ENCODE data around the gene IFT43. TPM values are rescaled to one million over a fixed set of nuclear protein-coding genes. Genes with fewer than 3 reads are reported as not detected.

IFT43 gene
- total RNA-seq, 1 donor from 2014 or later: 52.1 TPM

DNA sequence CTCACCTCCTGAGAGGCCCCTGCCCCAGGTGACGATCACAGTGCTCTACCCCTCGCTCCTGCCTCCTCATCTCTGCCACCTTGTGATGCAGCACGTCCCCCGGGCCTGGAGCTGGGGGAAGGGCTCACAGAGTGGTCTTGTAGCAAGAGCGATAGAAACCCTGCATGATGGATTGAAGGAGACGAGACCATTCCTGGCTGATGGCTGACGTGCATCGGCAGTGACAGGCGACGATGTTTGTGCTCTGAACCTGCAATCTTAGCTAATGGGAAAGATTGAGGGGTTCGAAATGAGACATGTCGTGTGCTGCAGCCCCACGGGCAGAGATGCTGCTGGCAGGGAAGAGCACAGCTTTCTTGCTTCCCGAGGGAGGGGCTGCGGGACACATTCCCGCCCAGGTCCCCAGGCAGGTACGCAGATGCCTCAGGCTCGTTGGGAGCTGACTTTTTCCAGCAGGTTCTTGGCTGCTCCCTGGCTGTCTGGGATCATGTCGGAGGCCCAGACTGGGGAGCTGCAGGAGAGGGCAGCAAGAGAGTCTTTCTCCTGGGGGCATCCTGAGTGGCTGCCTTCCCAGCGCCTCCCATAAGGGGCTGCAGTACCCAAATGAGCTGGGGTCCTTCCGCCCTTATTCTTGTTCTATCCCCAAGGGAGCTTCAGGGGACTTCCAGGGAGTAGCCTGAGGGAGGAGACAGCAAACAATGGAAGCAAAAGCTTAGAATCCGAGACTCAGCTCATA is 127.5 kb downstream of the IFT43 start:
- Mint-ChIP-seq H3K36me3 (ENCODE audit: insufficient read depth) (no peaks in the 10 kb centered on the region), H3K9me3 (ENCODE audit: low read depth) (no peaks in the 10 kb centered on the region), H3K4me1 (ENCODE audit: low read depth) (no peaks in the 10 kb centered on the region), H3K4me3 (ENCODE audit: low read depth) (no peak overlapping the region), H3K27me3 (peaks cover 29% of the 10 kb centered on the region), H3K27ac (no peak overlapping the region)
- no peak for DNase-seq (ENCODE audit: low spot score, unreplicated experiment)
- no peak for TF ChIP-seq CTCF (IDR thresholded peaks at IDR 0.05; ENCODE audit: unreplicated experiment)

GRCh38 chr14:76113691-76114090 is 128.1 kb downstream of the IFT43 start:
- no peak for TF ChIP-seq CTCF (IDR thresholded peaks at IDR 0.05; ENCODE audit: unreplicated experiment)
- no peaks in the 10 kb centered on the region for H3K4me1 Mint-ChIP-seq (ENCODE audit: low read depth)
- H3K36me3 Mint-ChIP-seq (ENCODE audit: insufficient read depth): no peaks in the 10 kb centered on the region
- no peaks in the 10 kb centered on the region for H3K9me3 Mint-ChIP-seq (ENCODE audit: low read depth)
- DNase-seq (ENCODE audit: low spot score, unreplicated experiment): no peak
- H3K27me3 Mint-ChIP-seq: peaks cover 27% of the 10 kb centered on the region
- no peak overlapping the region for H3K4me3 Mint-ChIP-seq (ENCODE audit: low read depth)
- no peak overlapping the region for H3K27ac Mint-ChIP-seq

- DNase-seq (ENCODE audit: low spot score, unreplicated experiment): no peak
- Mint-ChIP-seq H3K9me3 (ENCODE audit: low read depth) (no peaks in the 10 kb centered on the region), H3K4me1 (ENCODE audit: low read depth) (no peaks in the 10 kb centered on the region), H3K27me3 (peaks cover 23% of the 10 kb centered on the region), H3K36me3 (ENCODE audit: insufficient read depth) (no peaks in the 10 kb centered on the region), H3K27ac (no peak overlapping the region), H3K4me3 (ENCODE audit: low read depth) (no peak overlapping the region)
- no peak for TF ChIP-seq CTCF (IDR thresholded peaks at IDR 0.05; ENCODE audit: unreplicated experiment)
Measured at GRCh38 chr14:76115010-76115422, 129.5 kb downstream of the IFT43 start.

DNA sequence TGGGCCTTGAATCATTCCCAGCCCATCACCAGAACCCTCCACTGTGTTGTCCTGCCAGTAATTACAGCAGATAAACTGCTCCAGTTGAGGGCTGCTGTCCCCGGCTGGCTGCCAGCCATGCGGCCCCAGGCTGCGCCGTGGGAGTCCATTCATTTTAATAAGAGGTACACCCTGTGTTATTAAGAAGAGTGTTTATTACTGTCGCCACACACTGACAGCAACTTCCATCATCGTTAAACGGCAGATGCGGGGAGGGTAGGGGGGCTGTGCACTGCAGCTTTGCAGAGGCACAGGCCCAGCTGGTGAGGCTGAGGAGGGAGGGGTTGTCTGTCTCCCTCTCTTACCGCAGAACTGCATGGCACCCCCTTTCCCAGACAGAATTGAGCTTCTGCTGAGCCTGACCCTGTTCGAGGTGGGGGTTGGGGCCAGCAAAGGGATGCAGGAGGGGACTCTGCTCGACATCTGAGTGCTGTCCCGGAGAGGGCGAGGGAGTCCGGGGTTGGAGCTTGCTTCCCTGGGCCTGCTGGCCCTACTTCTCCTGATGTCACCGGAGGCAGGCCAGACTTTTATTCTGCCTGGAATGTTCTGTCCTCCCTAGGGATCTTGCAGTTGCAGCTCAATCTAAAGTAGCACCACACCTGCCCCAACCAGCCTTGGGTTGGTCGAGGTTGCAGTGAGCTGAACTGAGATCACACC is 132.4 kb downstream of the IFT43 start:
- no peak for TF ChIP-seq CTCF (IDR thresholded peaks at IDR 0.05; ENCODE audit: unreplicated experiment)
- Mint-ChIP-seq H3K36me3 (ENCODE audit: insufficient read depth) (no peaks in the 10 kb centered on the region), H3K4me3 (ENCODE audit: low read depth) (no peak overlapping the region), H3K9me3 (ENCODE audit: low read depth) (no peaks in the 10 kb centered on the region), H3K27me3 (peaks cover 16% of the 10 kb centered on the region), H3K27ac (no peak overlapping the region), H3K4me1 (ENCODE audit: low read depth) (no peaks in the 10 kb centered on the region)
- DNase-seq (ENCODE audit: low spot score, unreplicated experiment): no peak

GRCh38 chr14:76118594-76118993 is 133.0 kb downstream of the IFT43 start:
- Mint-ChIP-seq H3K27me3 (peaks cover 15% of the 10 kb centered on the region), H3K36me3 (ENCODE audit: insufficient read depth) (no peaks in the 10 kb centered on the region), H3K4me3 (ENCODE audit: low read depth) (no peak overlapping the region), H3K4me1 (ENCODE audit: low read depth) (no peaks in the 10 kb centered on the region), H3K9me3 (ENCODE audit: low read depth) (no peaks in the 10 kb centered on the region), H3K27ac (no peak overlapping the region)
- no peak for TF ChIP-seq CTCF (IDR thresholded peaks at IDR 0.05; ENCODE audit: unreplicated experiment)
- no peak for DNase-seq (ENCODE audit: low spot score, unreplicated experiment)
